ENCODE measurements around the gene CDC16.

DNA sequence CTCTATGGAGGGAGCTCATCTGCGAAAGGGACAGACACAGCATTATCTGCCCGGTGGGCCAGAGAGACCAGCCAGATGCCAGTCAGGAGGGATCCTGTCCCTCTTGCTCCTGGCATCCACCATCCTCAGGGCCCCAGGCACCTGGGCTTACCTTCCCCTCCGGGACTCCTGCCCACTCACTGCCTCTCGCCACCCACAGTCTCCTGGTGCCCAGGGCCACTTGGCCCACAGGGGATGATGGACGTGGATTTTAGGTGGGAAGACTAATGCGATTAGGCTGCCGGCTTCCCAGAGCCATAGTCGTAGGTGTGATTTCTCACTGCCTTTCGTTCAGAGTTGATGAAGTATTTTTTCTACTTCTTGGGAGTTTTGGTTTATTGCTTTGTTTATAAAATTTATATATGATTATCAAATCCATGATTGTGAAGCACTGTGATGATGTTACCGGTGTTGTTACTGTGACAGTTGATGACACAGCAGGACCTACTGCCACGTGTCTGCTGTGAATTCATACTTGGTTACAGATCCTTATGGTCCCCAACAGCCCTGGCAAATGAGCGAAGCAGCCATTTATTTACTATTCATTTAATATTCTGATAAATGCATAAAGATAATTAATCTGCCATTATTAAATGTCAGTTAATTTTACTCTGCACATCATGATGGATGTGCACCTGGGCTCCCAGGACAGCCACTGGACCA, 65.1 kb downstream of the CDC16 start:
- TF ChIP-seq YY1 (IDR thresholded peaks at IDR 0.05; ENCODE audit: insufficient read depth, insufficient read length) = no peak
- TF ChIP-seq SUZ12 (IDR thresholded peaks at IDR 0.05; ENCODE audit: extremely low read depth, insufficient read depth, insufficient read length) = no peak
- no peak for TF ChIP-seq ZNF274 (IDR thresholded peaks at IDR 0.05; ENCODE audit: low read depth, low read length)

Data from NT2/D1 (cell line).